Measurements from ENCODE around the gene PCBD2.

The PCBD2 gene

DNA sequence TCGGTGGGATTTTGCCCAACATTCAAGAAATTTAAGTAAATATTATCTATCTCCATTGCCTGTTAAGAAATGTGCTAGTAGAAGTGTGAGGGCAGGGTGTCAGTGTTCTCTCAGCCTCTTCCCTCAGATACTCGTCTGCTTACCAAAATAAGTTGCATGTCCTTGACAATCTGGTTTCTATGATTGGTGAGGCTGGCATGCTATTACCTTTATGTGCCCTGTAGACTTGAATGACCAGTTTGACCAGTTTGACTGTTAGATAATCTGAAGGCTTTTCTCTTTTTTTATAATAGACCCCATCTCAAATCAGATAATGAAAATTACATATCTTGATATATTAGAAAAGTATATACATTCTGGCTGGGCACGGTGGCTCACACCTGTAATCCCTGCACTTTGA, 63.1 kb downstream of the PCBD2 start:
- TF ChIP-seq, protein P1, sequence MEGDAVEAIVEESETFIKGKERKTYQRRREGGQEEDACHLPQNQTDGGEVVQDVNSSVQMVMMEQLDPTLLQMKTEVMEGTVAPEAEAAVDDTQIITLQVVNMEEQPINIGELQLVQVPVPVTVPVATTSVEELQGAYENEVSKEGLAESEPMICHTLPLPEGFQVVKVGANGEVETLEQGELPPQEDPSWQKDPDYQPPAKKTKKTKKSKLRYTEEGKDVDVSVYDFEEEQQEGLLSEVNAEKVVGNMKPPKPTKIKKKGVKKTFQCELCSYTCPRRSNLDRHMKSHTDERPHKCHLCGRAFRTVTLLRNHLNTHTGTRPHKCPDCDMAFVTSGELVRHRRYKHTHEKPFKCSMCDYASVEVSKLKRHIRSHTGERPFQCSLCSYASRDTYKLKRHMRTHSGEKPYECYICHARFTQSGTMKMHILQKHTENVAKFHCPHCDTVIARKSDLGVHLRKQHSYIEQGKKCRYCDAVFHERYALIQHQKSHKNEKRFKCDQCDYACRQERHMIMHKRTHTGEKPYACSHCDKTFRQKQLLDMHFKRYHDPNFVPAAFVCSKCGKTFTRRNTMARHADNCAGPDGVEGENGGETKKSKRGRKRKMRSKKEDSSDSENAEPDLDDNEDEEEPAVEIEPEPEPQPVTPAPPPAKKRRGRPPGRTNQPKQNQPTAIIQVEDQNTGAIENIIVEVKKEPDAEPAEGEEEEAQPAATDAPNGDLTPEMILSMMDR (IDR thresholded peaks at IDR 0.05; ENCODE audit: control insufficient read depth, extremely low read depth, insufficient read depth): no peak
- no peak overlapping the region for H3K4me3 ChIP-seq (ENCODE audit: low read depth, low read length)
- peak; percentile 84 for DNase-seq (ENCODE audit: low read depth)

DNA sequence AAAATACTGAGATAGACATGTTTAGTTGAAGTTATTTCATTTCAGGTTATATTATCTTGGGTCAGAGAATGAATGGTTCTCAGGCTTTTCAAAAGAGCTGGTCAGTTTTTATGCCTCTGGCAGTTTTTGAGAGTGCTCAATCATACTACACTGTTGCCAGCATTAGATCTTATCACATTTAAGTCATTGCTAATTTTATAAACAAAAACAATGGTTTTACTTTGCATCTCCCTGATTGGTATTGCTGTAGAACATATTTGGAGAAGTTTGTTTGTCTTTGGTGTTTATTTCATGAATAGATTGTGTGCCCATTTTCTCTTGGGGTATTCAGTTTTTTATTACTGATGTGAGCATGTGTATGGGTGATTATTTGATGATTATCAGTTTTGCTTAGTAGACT, 64.2 kb downstream of the PCBD2 start:
- H3K4me3 ChIP-seq (ENCODE audit: low read depth, low read length): no peak overlapping the region
- no peak for DNase-seq (ENCODE audit: low read depth)
- TF ChIP-seq, protein P1 (IDR thresholded peaks at IDR 0.05; ENCODE audit: control insufficient read depth, extremely low read depth, insufficient read depth): no peak

DNA sequence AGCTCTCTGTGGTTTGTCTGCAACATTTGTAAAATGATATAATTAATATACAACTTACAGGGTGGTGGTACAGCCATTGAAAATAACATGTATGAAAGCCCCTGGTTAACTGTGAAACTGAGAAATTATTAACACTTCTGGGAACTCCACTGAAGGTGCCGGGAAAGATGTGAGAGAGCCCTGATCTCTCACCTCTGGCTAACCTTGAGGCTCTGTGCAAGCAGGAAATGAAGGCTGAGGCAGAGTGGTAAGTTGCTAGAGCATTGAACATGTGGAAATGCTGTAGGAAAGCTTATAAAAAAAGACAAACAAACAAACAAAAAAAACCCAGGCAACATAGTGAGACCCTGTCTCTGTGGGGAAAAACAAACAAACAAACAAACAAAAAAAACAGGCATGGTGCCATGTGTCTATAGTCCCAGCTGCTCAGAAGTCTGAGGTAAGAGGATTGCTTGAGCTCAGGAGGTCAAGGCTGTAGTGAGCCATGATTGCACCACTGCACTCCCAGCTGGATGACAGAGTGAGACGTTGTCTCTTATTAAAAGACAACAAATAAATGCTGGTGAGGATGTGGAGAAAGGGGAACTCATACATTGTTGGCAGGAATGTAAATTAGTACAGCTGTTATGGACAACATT, 70.3 kb downstream of the PCBD2 start:
- no peak overlapping the region for H3K4me3 ChIP-seq (ENCODE audit: low read depth, low read length)
- TF ChIP-seq, protein P1 (IDR thresholded peaks at IDR 0.05; ENCODE audit: control insufficient read depth, extremely low read depth, insufficient read depth): no peak
- DNase-seq (ENCODE audit: low read depth): no peak

DNA sequence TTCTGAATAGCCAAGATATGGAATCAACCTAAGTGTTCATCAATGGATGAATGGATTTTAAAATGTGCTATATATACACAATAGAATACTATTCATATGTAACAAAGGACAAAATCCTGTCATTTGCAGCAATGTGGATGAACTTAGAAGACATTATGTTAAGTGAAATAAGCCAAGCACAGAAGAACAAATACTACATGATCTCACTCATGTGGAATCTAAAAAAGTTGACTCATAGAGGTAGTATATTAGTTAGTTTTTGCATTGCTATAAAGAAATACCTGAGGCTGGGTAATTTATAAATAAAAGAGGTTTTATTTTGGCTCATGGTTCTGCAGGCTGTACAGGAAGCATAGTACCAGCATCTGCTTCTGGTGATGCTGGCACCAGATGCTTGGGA, 70.9 kb downstream of the PCBD2 start:
- no peak for DNase-seq (ENCODE audit: low read depth)
- no peak overlapping the region for H3K4me3 ChIP-seq (ENCODE audit: low read depth, low read length)
- TF ChIP-seq, protein P1 (IDR thresholded peaks at IDR 0.05; ENCODE audit: control insufficient read depth, extremely low read depth, insufficient read depth): no peak

- no peak overlapping the region for H3K4me3 ChIP-seq (ENCODE audit: low read depth, low read length)
- no peak for DNase-seq (ENCODE audit: low read depth)
- TF ChIP-seq, protein P1 (IDR thresholded peaks at IDR 0.05; ENCODE audit: control insufficient read depth, extremely low read depth, insufficient read depth): no peak
These were observed 71.9 kb downstream of the PCBD2 start for GRCh38 chr5:134976841-134977240.

GRCh38 chr5:134979416-134979815, 74.5 kb downstream of the PCBD2 start:
- DNase-seq (ENCODE audit: low read depth): no peak
- TF ChIP-seq, protein P1 (IDR thresholded peaks at IDR 0.05; ENCODE audit: control insufficient read depth, extremely low read depth, insufficient read depth): no peak
- no peak overlapping the region for H3K4me3 ChIP-seq (ENCODE audit: low read depth, low read length)

DNA sequence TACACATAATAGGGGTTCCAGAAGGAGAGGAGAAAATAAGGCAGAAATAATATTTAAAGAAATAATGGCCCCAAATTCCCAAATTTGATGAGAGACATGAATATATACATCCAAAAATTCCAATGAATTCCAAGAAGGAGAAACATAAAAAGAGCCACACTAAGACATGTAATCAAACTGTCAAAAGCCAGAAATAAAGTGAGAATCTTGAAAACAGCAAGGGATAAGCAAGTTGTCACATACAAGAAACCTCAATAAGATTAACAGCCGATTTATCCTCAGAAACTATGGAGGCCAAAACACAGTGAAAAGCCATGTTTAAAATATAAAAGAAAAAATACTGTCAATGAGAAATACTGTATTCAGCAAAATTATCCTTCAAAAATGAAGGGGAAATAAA, 77.3 kb downstream of the PCBD2 start:
- no peak overlapping the region for H3K4me3 ChIP-seq (ENCODE audit: low read depth, low read length)
- TF ChIP-seq, protein P1 (IDR thresholded peaks at IDR 0.05; ENCODE audit: control insufficient read depth, extremely low read depth, insufficient read depth): no peak
- DNase-seq (ENCODE audit: low read depth): no peak

Data from LNCaP clone FGC (cell line).